ENCODE data around the gene ERCC6L2. TPM values are rescaled to one million over a fixed set of nuclear protein-coding genes. Genes with fewer than 3 reads are reported as not detected.

ERCC6L2 gene
- polyA plus RNA-seq, 6 donors from 2014 or later, result 19.5 to 40.7 (median 26.8) TPM

DNA sequence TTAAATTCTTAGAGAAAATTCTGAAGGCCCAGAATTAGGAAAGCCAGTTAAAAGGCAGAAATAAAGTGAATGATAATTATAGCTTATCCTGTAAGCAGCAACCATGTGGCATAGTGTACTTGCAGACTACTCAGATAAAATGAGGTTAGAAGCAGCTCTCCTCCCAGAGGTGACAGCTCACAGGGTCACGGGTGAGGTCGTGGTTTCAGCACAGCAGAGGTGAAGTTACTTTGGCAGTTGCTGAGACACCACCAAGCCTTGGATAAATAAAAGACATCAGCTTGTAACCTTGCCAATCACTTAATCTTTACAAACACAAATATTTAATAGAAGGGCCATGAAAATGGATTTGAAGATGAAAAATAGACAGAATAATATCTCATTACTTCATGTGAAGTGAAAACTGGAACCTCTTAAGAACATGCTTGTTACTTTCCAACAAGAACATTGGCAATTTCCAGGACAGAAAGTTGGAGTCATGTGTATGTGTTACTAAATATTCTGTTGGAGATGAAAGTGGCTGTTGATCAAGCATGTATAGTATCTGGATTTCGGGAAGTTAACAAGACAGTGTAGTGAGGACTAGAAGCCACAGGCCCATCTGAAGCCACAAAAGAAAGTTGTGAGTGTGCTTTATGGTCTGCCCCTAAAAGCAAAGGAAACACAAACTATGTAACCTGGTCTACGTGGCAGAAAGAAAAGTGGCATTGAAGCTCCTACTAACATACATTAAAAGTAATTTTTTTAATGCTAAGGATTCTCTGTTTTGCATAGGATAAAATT, 134.4 kb downstream of the ERCC6L2 start:
- DNase-seq (no peak), ATAC-seq (ENCODE audit: low read depth in 2 of 2) (no peak)
- H3K36me3 Mint-ChIP-seq, result peaks cover 40 to 45% of the 10 kb centered on the region in 2 donors
- H3K27ac Mint-ChIP-seq, result no peak overlapping the region
- H3K27me3 Mint-ChIP-seq, result no peaks in the 10 kb centered on the region
- peaks cover 0 to 4% (median 2%) of the 10 kb centered on the region in 7 donors for H3K9me3 Mint-ChIP-seq
- peaks cover 0 to 4% (median 0%) of the 10 kb centered on the region in 3 donors for H3K4me1 Mint-ChIP-seq
- no peak overlapping the region for H3K4me3 Mint-ChIP-seq

DNA sequence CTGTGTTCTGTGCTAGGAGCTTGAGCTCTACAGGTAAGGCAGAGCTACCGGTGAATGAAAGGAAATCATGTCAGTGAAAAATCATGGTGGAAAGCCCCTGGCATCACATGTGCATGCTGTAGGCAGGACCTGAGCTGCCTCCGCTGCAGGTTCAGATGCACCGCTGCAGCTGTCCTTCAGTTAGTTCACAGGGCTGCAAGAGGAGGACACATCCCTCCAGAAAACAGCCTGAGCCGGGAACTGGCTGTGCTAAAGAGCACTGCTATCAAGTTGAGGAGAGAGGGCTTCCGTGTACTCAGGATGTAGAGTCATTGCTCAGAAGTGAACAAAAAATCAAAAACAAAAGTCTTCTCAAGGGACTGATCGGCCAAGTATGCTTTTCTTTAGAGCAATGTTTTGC, 138.6 kb downstream of the ERCC6L2 start:
- H3K9me3 Mint-ChIP-seq, result peaks cover 0 to 4% (median 2%) of the 10 kb centered on the region in 7 donors
- H3K4me3 Mint-ChIP-seq, result peak overlapping the region in 1 of 8 donors; percentile 9
- ATAC-seq (ENCODE audit: low read depth in 2 of 2) (no peak), DNase-seq (no peak)
- no peaks in the 10 kb centered on the region for H3K4me1 Mint-ChIP-seq
- peaks cover 1 to 5% (median 2%) of the 10 kb centered on the region in 3 donors for H3K27me3 Mint-ChIP-seq
- H3K27ac Mint-ChIP-seq, result no peak overlapping the region
- H3K36me3 Mint-ChIP-seq, result peaks cover 47 to 64% of the 10 kb centered on the region in 2 donors

- H3K4me3 Mint-ChIP-seq, result peak overlapping the region in 1 of 8 donors; percentile 60
- DNase-seq (no peak), ATAC-seq (ENCODE audit: low read depth in 2 of 2) (no peak)
- peaks cover 40 to 54% of the 10 kb centered on the region in 2 donors for H3K36me3 Mint-ChIP-seq
- H3K27me3 Mint-ChIP-seq, result peaks cover 16 to 21% (median 20%) of the 10 kb centered on the region in 3 donors
- H3K9me3 Mint-ChIP-seq, result peaks cover 0 to 4% (median 0%) of the 10 kb centered on the region in 7 donors
- H3K27ac Mint-ChIP-seq, result no peak overlapping the region
- H3K4me1 Mint-ChIP-seq, result peaks cover 10 to 18% (median 15%) of the 10 kb centered on the region in 3 donors
These were observed 140.6 kb downstream of the ERCC6L2 start for GRCh38 chr9:96015876-96016686.
